Epithelial cell of esophagus (primary cell): ENCODE data around the gene SRPX.
A peak's percentile ranks its signal among the peaks of the same experiment; 100 is the strongest.

Experiments used
- DNase-seq: peaks from one replicate; pipeline ENCODE4 v3.0.0; 2010; ENCODE audit warnings: low read depth
- H3K4me3 ChIP-seq: 2 replicates; pipeline ENCODE4 v1.5.1; 2011; ENCODE audit warnings: mild to moderate bottlenecking, low read length, control low read depth
- CTCF ChIP-seq: IDR thresholded peaks from 2 replicates; pipeline ENCODE4 v1.5.1; 2011; ENCODE audit warnings: low read depth, mild to moderate bottlenecking, low read length, control low read depth, inconsistent platforms; ENCODE audit not compliant: insufficient read depth; ENCODE audit errors: missing control alignments

Gene SRPX

GRCh38 chrX:38117485-38117884 lies 103.2 kb downstream of the SRPX start:
- peak; percentile 27 for DNase-seq
- H3K4me3 ChIP-seq = no peak overlapping the region
- TF ChIP-seq CTCF = no peak

GRCh38 chrX:38116706-38117105 lies 104.0 kb downstream of the SRPX start:
- no peak for TF ChIP-seq CTCF
- H3K4me3 ChIP-seq = no peak overlapping the region
- no peak for DNase-seq

GRCh38 chrX:38112566-38112965 lies 108.1 kb downstream of the SRPX start:
- TF ChIP-seq CTCF = no peak
- DNase-seq = peak; percentile 1
- H3K4me3 ChIP-seq = no peak overlapping the region

- no peak overlapping the region for H3K4me3 ChIP-seq
- no peak for TF ChIP-seq CTCF
- DNase-seq = no peak
Observed at GRCh38 chrX:38111196-38111595, 109.5 kb downstream of the SRPX start.

- TF ChIP-seq CTCF = no peak
- DNase-seq = no peak
- no peak overlapping the region for H3K4me3 ChIP-seq
Observed at GRCh38 chrX:38110231-38110630, 110.4 kb downstream of the SRPX start.

GRCh38 chrX:38109042-38109898 lies 111.4 kb downstream of the SRPX start:
- no peak overlapping the region for H3K4me3 ChIP-seq
- DNase-seq = no peak
- no peak for TF ChIP-seq CTCF

GRCh38 chrX:38108364-38108763 lies 112.3 kb downstream of the SRPX start:
- DNase-seq = no peak
- no peak overlapping the region for H3K4me3 ChIP-seq
- TF ChIP-seq CTCF = no peak
